ENCODE results near the gene KRTAP29-1. TPM values are rescaled to one million over a fixed set of nuclear protein-coding genes. Genes with fewer than 3 reads are reported as not detected.
"Not testable (repeated sequence)": the region's sequence is repeated elsewhere in the genome, so short reads cannot be mapped to it uniquely, and the experiment has no call there.

Gene KRTAP29-1
- total RNA-seq = not detected in 2 replicates

- intact Hi-C loops (cut with micrococcal nuclease) = no loop called here
Measured at GRCh38 chr17:41301916-41302901, at the start of gene KRTAP29-1. TSS of gene KRTAP29-1 (minus strand) at chr17:41302851. CDS start at chr17:41302851, 0 bp downstream.

- intact Hi-C loops (cut with micrococcal nuclease) = no loop called here
Measured at GRCh38 chr17:41351177-41351576, 48.5 kb upstream of the KRTAP29-1 start.

- intact Hi-C loops (cut with micrococcal nuclease) = not testable (repeated sequence)
Measured at GRCh38 chr17:41350381-41350878, 47.8 kb upstream of the KRTAP29-1 start, which contains the start of gene KRT33A. TSS of gene KRT33A (minus strand) at chr17:41350828. CDS start at chr17:41350767, 61 bp downstream.

GRCh38 chr17:41347869-41348760 is 45.5 kb upstream of the KRTAP29-1 start:
- intact Hi-C loops (cut with micrococcal nuclease) = no loop called here

GRCh38 chr17:41346421-41346820 is 43.8 kb upstream of the KRTAP29-1 start:
- intact Hi-C loops (cut with micrococcal nuclease) = not testable (repeated sequence)

GRCh38 chr17:41345992-41346391 is 43.3 kb upstream of the KRTAP29-1 start:
- intact Hi-C loops (cut with micrococcal nuclease) = no loop called here

- intact Hi-C loops (cut with micrococcal nuclease) = no loop called here
Measured at GRCh38 chr17:41343029-41343428, 40.4 kb upstream of the KRTAP29-1 start.

- intact Hi-C loops (cut with micrococcal nuclease) = no loop called here
Measured at GRCh38 chr17:41340934-41341861, 38.5 kb upstream of the KRTAP29-1 start.

GRCh38 chr17:41340494-41340893 is 37.8 kb upstream of the KRTAP29-1 start:
- intact Hi-C loops (cut with micrococcal nuclease) = no loop called here

GRCh38 chr17:41339571-41340172 is 37.0 kb upstream of the KRTAP29-1 start:
- intact Hi-C loops (cut with micrococcal nuclease) = no loop called here

- intact Hi-C loops (cut with micrococcal nuclease) = no loop called here
Measured at GRCh38 chr17:41338961-41339485, 36.4 kb upstream of the KRTAP29-1 start.

GRCh38 chr17:41335747-41336146 is 33.1 kb upstream of the KRTAP29-1 start:
- intact Hi-C loops (cut with micrococcal nuclease) = no loop called here

- intact Hi-C loops (cut with micrococcal nuclease) = no loop called here
Measured at GRCh38 chr17:41334385-41335305, 32.0 kb upstream of the KRTAP29-1 start.

GRCh38 chr17:41333836-41334235 is 31.2 kb upstream of the KRTAP29-1 start:
- intact Hi-C loops (cut with micrococcal nuclease) = no loop called here

GRCh38 chr17:41333098-41333497 is 30.4 kb upstream of the KRTAP29-1 start:
- intact Hi-C loops (cut with micrococcal nuclease) = no loop called here

- intact Hi-C loops (cut with micrococcal nuclease) = no loop called here
Measured at GRCh38 chr17:41332239-41332638, 29.6 kb upstream of the KRTAP29-1 start.

GRCh38 chr17:41331606-41332005 is 29.0 kb upstream of the KRTAP29-1 start:
- intact Hi-C loops (cut with micrococcal nuclease) = no loop called here

- intact Hi-C loops (cut with micrococcal nuclease) = no loop called here
Measured at GRCh38 chr17:41329279-41329948, 26.8 kb upstream of the KRTAP29-1 start.
